K562 (cell line): Measurements from ENCODE around the gene GNA14.

Experiments used
- CEBPZ ChIP-seq: fragments of 150-350 bp; IDR thresholded peaks from 2 replicates; pipeline ENCODE4 v1.6.1; 2014; ENCODE audit warnings: low read depth, mild to moderate bottlenecking, low read length, borderline replicate concordance
- RNF2 ChIP-seq: sonication (generic); IDR thresholded peaks from 2 replicates; pipeline ENCODE4 v1.6.1; 2016
- SMC3 ChIP-seq: conservative IDR thresholded peaks from 2 replicates; pipeline ENCODE4 v1.6.1; 2011; ENCODE audit warnings: low read depth, low read length, improper control_type of control experiment; ENCODE audit not compliant: insufficient read depth
- TF ChIP-seq, protein P1 (sequence below), 3 experiments: IDR thresholded peaks in 2 of 3; conservative IDR thresholded peaks in 1 of 3; 2 replicates each; pipeline ENCODE4 v1.5.1; 2011 to 2012; ENCODE audit warnings: low read length in 3 of 3, mild to moderate bottlenecking in 3 of 3, control low read depth in 2 of 3, improper control_type of control experiment in 1 of 3, inconsistent platforms in 1 of 3, low read depth in 1 of 3, mixed read lengths in 1 of 3, moderate library complexity in 1 of 3; ENCODE audit not compliant: insufficient read depth in 2 of 3

DNA sequence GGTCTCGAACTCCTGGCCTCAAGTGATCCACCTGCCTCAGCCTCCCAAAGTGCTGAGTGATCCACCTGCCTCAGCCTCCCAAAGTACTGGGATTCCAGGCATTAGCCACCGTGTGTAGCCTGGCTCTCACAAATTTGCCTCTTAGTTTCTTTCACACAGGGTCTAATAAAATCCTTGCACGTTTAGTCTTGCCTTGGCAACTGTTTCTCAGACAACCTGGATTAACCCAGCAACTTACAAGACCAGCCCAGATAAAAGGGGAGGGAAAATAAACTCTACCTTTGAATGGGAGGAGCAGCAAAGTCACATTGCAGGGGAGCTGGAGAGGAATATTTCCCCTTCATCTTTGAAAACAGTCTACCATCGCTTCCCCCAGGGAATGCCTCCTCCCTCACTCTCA is 29.3 kb upstream of the GNA14 start:
- TF ChIP-seq CEBPZ = no peak
- TF ChIP-seq, protein P1, sequence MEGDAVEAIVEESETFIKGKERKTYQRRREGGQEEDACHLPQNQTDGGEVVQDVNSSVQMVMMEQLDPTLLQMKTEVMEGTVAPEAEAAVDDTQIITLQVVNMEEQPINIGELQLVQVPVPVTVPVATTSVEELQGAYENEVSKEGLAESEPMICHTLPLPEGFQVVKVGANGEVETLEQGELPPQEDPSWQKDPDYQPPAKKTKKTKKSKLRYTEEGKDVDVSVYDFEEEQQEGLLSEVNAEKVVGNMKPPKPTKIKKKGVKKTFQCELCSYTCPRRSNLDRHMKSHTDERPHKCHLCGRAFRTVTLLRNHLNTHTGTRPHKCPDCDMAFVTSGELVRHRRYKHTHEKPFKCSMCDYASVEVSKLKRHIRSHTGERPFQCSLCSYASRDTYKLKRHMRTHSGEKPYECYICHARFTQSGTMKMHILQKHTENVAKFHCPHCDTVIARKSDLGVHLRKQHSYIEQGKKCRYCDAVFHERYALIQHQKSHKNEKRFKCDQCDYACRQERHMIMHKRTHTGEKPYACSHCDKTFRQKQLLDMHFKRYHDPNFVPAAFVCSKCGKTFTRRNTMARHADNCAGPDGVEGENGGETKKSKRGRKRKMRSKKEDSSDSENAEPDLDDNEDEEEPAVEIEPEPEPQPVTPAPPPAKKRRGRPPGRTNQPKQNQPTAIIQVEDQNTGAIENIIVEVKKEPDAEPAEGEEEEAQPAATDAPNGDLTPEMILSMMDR (IDR thresholded peaks at IDR 0.05 in 2 of 3, conservative IDR thresholded peaks at IDR 0.05 in 1 of 3; ENCODE audit: insufficient read depth in 2 of 3, low read depth in 1 of 3, low read length in 3 of 3) = no peak
- no peak for TF ChIP-seq SMC3
- TF ChIP-seq RNF2 = no peak
